DMS53 (cell line): Measurements from ENCODE around the gene LRP3.
"Not testable (repeated sequence)": the region's sequence is repeated elsewhere in the genome, so short reads cannot be mapped to it uniquely, and the experiment has no call there.

Experiments
- DNase-seq: peaks from one replicate; lab custom pipeline; 2025; lab: John Stamatoyannopoulos, UW

Gene LRP3

GRCh38 chr19:33176670-33177416, 17.3 kb upstream of the LRP3 start:
- DNase-seq: peak; percentile 100

- DNase-seq: peak; percentile 96
These were observed 16.6 kb upstream of the LRP3 start for GRCh38 chr19:33177417-33177979.

DNA sequence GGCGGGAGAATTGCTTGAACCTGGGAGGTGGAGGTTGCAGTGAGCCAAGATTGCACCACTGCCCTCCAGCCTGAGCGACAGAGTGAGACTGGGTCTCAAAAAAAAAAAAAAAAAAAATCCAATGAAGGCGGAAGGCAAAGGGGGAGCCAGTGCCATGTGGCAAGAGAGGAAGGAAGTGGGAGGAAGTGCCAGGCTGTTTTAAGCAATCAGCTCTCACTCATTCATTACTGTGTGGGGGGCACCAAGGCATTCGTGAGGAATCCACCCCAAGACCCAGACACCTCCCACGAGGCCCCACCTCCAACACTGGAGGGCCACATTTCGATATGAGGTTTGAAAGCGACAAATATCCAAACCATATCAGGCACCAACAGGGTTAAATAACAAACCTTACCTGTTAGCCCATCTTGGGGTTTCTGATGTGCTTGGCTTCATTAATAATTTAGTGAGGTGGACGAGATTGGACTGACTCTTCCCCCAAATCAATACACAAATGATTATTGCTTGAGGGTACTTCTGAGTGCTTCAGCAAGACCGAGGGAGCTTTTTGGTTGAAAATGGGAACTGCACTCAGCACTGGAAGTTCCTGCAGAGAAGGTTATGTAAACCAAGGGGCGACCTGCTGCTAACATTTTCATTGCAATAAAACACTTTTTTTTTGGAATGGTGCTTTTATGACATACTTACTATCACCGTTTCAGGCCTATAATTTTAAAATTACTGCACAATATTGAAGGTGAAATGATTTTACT, 7.5 kb upstream of the LRP3 start:
- no peak for DNase-seq

GRCh38 chr19:33187183-33187540, 7.0 kb upstream of the LRP3 start:
- peak; percentile 39 for DNase-seq

DNA sequence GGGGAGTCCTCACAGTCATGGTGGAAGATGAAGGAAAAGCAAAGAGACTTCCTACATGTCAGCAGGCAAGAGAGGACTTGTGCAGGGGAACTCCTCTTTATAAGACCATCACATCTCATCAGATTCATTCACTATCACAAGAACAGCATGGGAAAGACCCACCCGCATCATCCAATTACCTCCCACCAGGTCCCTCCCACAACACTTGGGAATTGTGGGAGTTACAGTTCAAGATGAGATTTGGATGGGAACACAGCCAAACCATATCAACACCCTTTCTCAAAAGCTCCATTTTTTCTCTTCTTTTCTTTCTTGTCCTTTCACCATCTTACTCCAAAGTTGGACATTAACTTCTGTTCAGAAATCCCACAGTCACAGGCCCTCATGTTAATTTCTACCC, 4.7 kb upstream of the LRP3 start:
- no peak for DNase-seq

DNA sequence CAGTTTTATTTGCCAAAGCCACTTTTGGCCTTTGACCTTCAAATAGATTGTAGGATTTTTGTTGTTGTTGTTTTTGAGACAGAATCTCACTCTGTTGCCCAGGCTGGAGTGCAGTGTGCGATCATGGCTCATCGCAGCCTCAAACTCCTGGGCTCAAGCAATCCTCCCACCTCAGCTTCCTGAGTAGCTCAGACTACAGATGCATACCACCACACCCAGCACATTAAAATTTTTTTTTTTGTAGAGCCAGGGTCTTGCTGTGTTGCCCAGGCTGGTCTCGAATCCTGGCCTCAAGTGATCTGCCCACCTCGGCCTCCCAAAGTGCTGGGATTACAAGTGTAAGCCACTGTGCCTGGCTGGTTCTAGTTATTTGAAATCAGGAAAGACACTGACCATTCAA, 3.0 kb upstream of the LRP3 start:
- DNase-seq: not testable (repeated sequence)

- no peak for DNase-seq
These were observed 2.6 kb upstream of the LRP3 start for GRCh38 chr19:33191501-33191900.

GRCh38 chr19:33192010-33192409, 2.1 kb upstream of the LRP3 start:
- DNase-seq: no peak

DNA sequence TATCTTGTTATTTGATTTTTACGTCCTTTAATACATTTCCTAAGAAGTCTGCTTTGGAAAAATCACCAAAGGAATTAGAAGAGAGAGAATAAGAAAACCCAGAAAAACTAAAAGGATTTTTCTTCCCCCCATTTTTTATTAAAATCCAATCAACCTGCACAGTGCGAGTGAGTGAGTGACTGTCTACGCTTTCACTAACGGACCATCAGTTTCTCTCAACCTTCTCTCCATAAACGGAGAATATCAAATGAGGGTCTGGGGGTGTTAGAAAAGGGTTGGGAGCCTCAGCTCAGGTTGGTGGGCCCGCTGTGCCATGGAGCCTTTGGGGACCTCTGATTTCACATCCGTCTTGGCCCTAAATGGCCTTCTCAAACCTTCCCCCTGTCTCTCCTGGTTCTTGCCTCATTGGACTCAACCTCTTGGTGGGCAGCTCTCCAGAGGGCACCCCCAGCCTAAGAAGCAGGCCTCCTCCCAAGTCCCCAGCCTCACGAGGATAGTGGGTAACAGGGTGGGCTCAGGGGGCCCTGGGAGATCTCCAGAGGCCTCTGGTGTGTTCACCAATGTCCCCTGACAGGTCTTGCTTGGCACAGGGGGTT, 763 bp upstream of the LRP3 start:
- no peak for DNase-seq

- DNase-seq: peak; percentile 73
These were observed 379 bp downstream of the LRP3 start for GRCh38 chr19:33194532-33194885.

- peak; percentile 65 for DNase-seq
These were observed 935 bp downstream of the LRP3 start for GRCh38 chr19:33194886-33195644.

DNA sequence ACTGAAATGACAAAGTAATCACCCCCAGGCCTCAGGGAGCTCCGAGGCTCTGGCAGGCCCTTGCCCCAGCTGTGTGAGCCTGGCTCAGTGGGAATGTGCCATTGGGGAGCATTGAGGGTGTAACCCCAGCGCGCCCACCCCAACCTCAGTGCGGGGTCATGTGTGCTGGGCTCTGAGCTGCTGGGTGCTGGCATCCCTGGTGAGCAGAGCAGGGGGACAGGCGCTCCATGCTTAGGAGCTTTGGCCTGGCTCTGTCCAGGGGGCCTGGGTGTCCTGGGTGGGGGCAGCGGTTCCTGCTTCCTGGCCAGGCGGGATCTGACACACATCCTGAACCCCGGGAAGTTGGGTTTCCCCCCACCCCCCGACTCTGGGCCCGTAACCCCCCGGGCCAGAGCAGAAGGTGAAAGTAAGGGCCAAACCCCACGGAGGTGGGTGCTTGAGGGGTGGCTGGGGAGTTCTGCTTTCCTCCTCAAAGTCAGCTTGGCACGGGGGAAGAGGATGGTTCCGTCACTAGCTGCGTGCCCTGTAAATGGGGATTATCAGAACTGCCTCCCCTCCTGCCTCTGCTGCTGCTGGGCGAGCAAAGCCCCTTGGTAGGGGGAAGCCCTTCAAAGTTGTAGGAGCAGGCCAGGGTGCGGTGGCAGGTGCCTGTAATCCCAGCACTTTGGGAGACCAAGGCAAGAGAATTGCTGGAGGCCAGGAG, 1.7 kb downstream of the LRP3 start:
- no peak for DNase-seq

DNA sequence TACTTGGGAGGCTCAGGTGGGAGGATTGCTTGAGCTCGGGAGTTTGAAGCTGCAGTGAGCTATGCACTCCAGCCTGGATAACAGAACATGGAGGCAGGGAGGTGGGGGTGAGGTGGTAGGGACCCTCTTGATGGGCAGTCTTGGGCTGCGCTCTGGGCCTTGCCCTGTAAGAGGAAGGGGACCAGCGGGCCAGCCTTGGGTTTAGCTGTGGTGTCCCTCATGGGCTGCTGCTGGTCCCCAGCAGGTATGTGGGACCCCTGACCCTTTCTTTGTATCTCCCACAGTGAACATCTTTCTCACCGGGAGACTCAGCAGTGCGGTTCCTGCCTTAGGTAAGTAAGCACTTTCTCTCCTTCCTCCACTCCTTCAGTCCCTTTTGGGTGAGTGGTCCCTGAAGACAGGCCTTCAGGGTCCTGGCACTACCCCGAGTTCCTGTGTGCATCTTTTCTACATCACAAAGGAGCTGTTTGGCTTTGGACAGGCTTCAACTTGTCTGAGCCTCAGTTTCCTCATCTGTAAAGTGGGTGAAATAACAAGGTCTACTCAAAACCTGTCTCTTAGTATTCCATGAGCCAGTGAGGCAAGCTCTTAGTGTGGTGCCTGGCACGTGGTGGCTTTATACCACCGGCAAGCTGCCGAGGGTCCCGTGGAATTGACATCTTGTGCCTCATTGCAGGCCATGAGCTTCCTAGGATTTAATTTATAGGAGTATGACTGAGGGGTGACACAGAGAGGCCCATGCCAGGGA, 2.5 kb downstream of the LRP3 start:
- no peak for DNase-seq

DNA sequence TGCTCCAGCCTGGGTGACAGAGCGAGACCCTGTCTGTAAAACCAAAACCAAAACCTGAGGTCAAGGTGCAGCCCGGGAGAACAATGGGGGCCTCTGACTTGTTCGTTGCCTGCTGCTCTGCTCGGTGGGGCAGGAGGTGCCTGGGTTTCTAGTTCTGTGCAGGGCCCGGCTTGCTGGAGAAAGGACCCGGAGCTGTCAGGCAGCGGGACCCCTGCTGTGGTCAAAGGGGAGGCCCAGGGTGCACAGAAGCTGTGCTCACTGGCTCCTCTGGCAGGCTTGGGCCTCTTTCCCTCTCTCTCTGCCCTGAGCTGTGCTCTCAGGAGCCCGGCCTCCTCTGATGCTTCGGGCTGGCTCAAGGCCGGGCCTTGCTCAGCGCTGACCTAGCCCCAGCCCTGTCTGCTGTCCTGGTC, 3.5 kb downstream of the LRP3 start:
- no peak for DNase-seq

GRCh38 chr19:33198169-33198568, 4.0 kb downstream of the LRP3 start:
- no peak for DNase-seq

GRCh38 chr19:33199441-33200265, 5.5 kb downstream of the LRP3 start:
- DNase-seq: peak; percentile 65

DNA sequence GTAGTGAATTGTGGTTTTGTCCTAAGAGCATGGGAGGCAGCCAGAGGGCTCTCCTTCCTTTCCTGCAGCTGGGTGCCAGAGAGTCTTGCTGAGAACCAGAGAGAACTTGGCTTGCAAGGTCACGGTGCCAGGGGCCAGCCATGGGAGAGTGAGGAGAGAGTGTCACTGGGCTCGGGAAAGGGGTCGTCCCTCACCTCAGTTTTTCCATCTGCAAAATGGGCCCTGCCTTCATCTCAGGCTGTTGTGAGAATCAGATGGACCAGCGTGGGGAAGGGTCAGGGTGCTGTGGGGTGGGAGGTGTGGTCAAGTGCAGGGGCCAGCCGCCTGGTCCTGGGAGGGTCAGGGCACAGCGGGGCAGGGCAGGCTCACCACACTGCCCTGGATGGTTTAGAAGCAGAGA, 7.3 kb downstream of the LRP3 start:
- no peak for DNase-seq

DNA sequence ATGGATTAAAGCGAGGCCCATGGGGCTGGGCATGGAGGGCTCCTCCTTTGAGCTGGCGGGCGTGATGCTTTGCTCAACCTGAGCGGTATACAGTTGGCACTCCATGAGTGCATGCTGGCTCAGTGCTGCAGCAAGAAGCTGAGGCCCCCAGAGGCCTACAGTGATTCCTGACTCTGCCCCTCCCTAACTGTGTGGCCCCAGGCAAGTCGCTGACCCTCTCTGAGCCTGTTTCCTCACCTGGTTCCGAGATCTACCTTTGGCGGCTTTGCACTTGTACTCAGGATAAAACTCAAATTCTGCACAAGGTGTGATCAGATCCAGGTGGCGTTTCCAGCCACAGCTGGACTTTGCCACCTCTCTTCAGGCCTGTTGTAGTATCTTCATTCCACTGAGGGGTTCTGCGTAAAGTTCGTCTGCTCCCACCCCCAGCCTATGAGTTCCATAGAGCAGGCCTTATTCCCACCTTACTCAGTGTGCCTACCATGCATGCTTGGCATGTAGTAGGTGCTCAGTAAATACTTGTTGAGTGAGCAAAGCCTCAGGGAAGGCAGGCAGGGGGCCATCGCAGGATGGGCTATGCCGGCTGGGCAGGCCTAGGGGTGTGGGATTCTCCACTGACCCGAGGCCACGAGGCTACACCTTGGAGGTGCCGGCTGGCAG, 7.9 kb downstream of the LRP3 start:
- DNase-seq: no peak
